GM12878 (cell line): ENCODE measurements around the gene ZSWIM3. TPM values are rescaled to one million over a fixed set of nuclear protein-coding genes. Genes with fewer than 3 reads are reported as not detected.

ENCODE experiments used
- ATAC-seq: fragments of 200-7000 bp; cut with Tn5 transposase; 3 replicates; pipeline ENCODE4 v1.9.1; 2020; ENCODE audit warnings: mild to moderate bottlenecking, moderate library complexity
- BruUV-seq: library from RNA; stranded (reverse); fragments of 400-500 nt; replicated peaks from 2 replicates; lab custom pipeline; 2021; lab: Mats Ljungman, UMichigan
- CTCF ChIA-PET: fragments of 300-600 bp; sonication (Branson Sonifier 250); formaldehyde crosslinking; extraction: SDS; loops from one replicate; lab custom pipeline; 2021; ENCODE audit warnings: inconsistent platforms; lab: Yijun Ruan, JAX
- POLR2A ChIA-PET: fragments of 350-600 bp; formaldehyde crosslinking; extraction: SDS; loops from one replicate; lab custom pipeline; 2021; ENCODE audit warnings: inconsistent platforms; lab: Charles Lee
- RAD21 ChIA-PET: fragments of 300-600 bp; sonication (Branson Sonifier 250); formaldehyde crosslinking; loops from one replicate; lab custom pipeline; 2023; ENCODE audit warnings: antibody characterized with exemption; ENCODE audit not compliant: unreplicated experiment; lab: Charles Lee
- SMC1A ChIA-PET: fragments of 300-600 bp; sonication (Branson Sonifier 250); formaldehyde crosslinking; loops from one replicate; lab custom pipeline; 2023; ENCODE audit not compliant: unreplicated experiment, uncharacterized antibody; lab: Charles Lee
- DNase-seq: peaks from one replicate; pipeline ENCODE4 v3.0.0-alpha.2; 2011; ENCODE audit warnings: low read depth, low spot score
- FAIRE-seq: peaks from 3 replicates; lab custom pipeline; 2011; peaks lifted over from hg19 to GRCh38; lab: Jason Lieb, UNC
- H2AFZ ChIP-seq: 2 replicates; pipeline ENCODE4 v1.6.0; 2011; ENCODE audit warnings: low read depth, low read length, control low read depth; ENCODE audit not compliant: control insufficient read depth
- H3K27ac ChIP-seq: 2 replicates; pipeline ENCODE4 v1.5.1; 2011; ENCODE audit warnings: control low read depth; ENCODE audit not compliant: control insufficient read depth, insufficient read depth
- H3K27me3 ChIP-seq, 2 experiments: replicated peaks in 1 of 2; 2 replicates each; pipeline versions ENCODE4 v1.6.0 to v1.6.1; 2011; ENCODE audit warnings: low read length in 1 of 2; ENCODE audit not compliant: control insufficient read depth in 2 of 2, insufficient read depth in 2 of 2
- H3K36me3 ChIP-seq, 2 experiments: 2 replicates each; pipeline ENCODE4 v1.5.1; 2011; ENCODE audit warnings: low read length in 1 of 2; ENCODE audit not compliant: control insufficient read depth in 2 of 2, insufficient read depth in 2 of 2
- H3K4me1 ChIP-seq: 2 replicates; pipeline ENCODE4 v1.6.1; 2011; ENCODE audit warnings: mild to moderate bottlenecking, low read length, moderate library complexity, mixed read lengths; ENCODE audit not compliant: control insufficient read depth, insufficient read depth
- H3K4me2 ChIP-seq: 2 replicates; pipeline ENCODE4 v1.6.0; 2011; ENCODE audit warnings: control low read depth; ENCODE audit not compliant: control insufficient read depth, insufficient read depth
- H3K4me3 ChIP-seq: fragments of 200-600 bp; sonication (generic); 2 replicates; pipeline ENCODE4 v1.5.1; 2016
- H3K79me2 ChIP-seq: 2 replicates; pipeline ENCODE4 v1.6.0; 2011; ENCODE audit warnings: low read length; ENCODE audit not compliant: control insufficient read depth, insufficient read depth
- H3K9ac ChIP-seq: 2 replicates; pipeline ENCODE4 v1.8.0; 2011; ENCODE audit warnings: low read length, control low read depth, mixed read lengths; ENCODE audit not compliant: control insufficient read depth, insufficient read depth
- H3K9me3 ChIP-seq: replicated peaks from 3 replicates; pipeline ENCODE4 v1.5.1; 2011; ENCODE audit warnings: mild to moderate bottlenecking, low read length; ENCODE audit not compliant: control insufficient read depth, insufficient read depth
- H4K20me1 ChIP-seq: 2 replicates; pipeline ENCODE4 v1.6.0; 2011; ENCODE audit not compliant: control insufficient read depth, insufficient read depth
- ASH2L ChIP-seq: fragments of 300-600, 200-600 bp; sonication (generic); IDR thresholded peaks from 2 replicates; pipeline ENCODE4 v1.6.1; 2017; ENCODE audit warnings: low read depth, mild to moderate bottlenecking, borderline replicate concordance
- BHLHE40 ChIP-seq, 2 experiments: fragments of 450-650 bp in 1 of 2; IDR thresholded peaks; 2 replicates each; pipeline ENCODE4 v1.6.1; 2011 to 2017; ENCODE audit warnings: low read depth in 2 of 2, borderline replicate concordance in 1 of 2, improper control_type of control experiment in 1 of 2, low read length in 1 of 2, mild to moderate bottlenecking in 1 of 2
- CBFB ChIP-seq: IDR thresholded peaks from 2 replicates; pipeline ENCODE4 v1.6.1; 2016; ENCODE audit warnings: antibody characterized with exemption, low read depth
- CEBPB ChIP-seq, 2 experiments: fragments of 150-350 bp in 1 of 2; IDR thresholded peaks; 2 replicates each; pipeline ENCODE4 v1.6.1; 2012 to 2014; ENCODE audit warnings: low read depth in 2 of 2, low read length in 2 of 2, borderline replicate concordance in 1 of 2, inconsistent platforms in 1 of 2
- ELK1 ChIP-seq: IDR thresholded peaks from 2 replicates; pipeline ENCODE4 v1.6.1; 2012; ENCODE audit warnings: low read depth, low read length, improper control_type of control experiment
- GABPA ChIP-seq: IDR thresholded peaks from 2 replicates; pipeline ENCODE4 v1.6.1; 2014; ENCODE audit warnings: antibody characterized with exemption, low read depth, mild to moderate bottlenecking, inconsistent platforms
- MAX ChIP-seq: IDR thresholded peaks from 2 replicates; pipeline ENCODE4 v1.6.1; 2012; ENCODE audit warnings: low read depth, low read length, improper control_type of control experiment
- POLR2AphosphoS2 ChIP-seq: IDR thresholded peaks from 2 replicates; pipeline ENCODE4 v1.6.1; 2011; ENCODE audit warnings: low read depth, mild to moderate bottlenecking, low read length, improper control_type of control experiment, moderate library complexity
- RBBP5 ChIP-seq: fragments of 200-600 bp; sonication (generic); conservative IDR thresholded peaks from 2 replicates; pipeline ENCODE4 v1.6.1; 2016
- RELA ChIP-seq: fragments of 450-650 bp; IDR thresholded peaks from 2 replicates; pipeline ENCODE4 v1.8.0; 2014; ENCODE audit warnings: borderline replicate concordance; ENCODE audit not compliant: partially characterized antibody
- SMARCA5 ChIP-seq: fragments of 450-650 bp; IDR thresholded peaks from 2 replicates; pipeline ENCODE4 v1.6.1; 2017; ENCODE audit warnings: mild to moderate bottlenecking
- USF1 ChIP-seq: IDR thresholded peaks from 2 replicates; pipeline ENCODE4 v1.6.1; 2011; ENCODE audit warnings: borderline replicate concordance, low read depth, mild to moderate bottlenecking, moderate library complexity, mixed read lengths, low read length; ENCODE audit not compliant: insufficient read depth; ENCODE audit errors: extremely low read length
- ZBED1 ChIP-seq: IDR thresholded peaks from 2 replicates; pipeline ENCODE4 v1.6.1; 2016; ENCODE audit warnings: borderline replicate concordance
- ZNF217 ChIP-seq: fragments of 450-650 bp; IDR thresholded peaks from 2 replicates; pipeline ENCODE4 v1.6.1; 2017; ENCODE audit warnings: antibody characterized with exemption, mild to moderate bottlenecking
- ZNF24 ChIP-seq: fragments of 450-650 bp; IDR thresholded peaks from 2 replicates; pipeline ENCODE4 v1.6.1; 2017; ENCODE audit warnings: antibody characterized with exemption, mild to moderate bottlenecking
- ZZZ3 ChIP-seq: IDR thresholded peaks from 2 replicates; pipeline ENCODE4 v1.6.1; 2011; ENCODE audit warnings: low read depth; ENCODE audit not compliant: control insufficient read depth, insufficient read length
- WGBS: methylation state at CpG from one replicate; pipeline ENCODE4 v1.1.6; 2016; ENCODE audit warnings: low lambda C conversion rate; ENCODE audit not compliant: insufficient replicate concordance, insufficient coverage; ENCODE audit errors: missing lambda C conversion rate; 5-methylcytosine and 5-hydroxymethylcytosine counted together
- in situ Hi-C: fragments of 300-500 bp; cut with MboI; formaldehyde crosslinking; loops from 9 replicates; pipeline ENCODE4 v1.14.3; 2018; ENCODE audit warnings: mixed read lengths
- intact Hi-C: fragments of 100-400 bp; cut with micrococcal nuclease; formaldehyde crosslinking; loops from one replicate; pipeline ENCODE4 v1.14.2; 2022; ENCODE audit not compliant: unreplicated experiment
- polyA plus RNA-seq, 11 experiments: library from polyadenylated mRNA; depleted of rRNA in 4 of 11; unstranded in 6 of 11; stranded (reverse) in 5 of 11; fragments of >200 nt; fragmentation: Nextera tagmentation in 4 of 11; fragmentation: Illumina TruSeq in 1 of 11; extraction: Ambion mirVana in 4 of 11; extraction: Trizol in 1 of 11; gene quantifications; 1 replicate in 1 of 11; 2 replicates in 10 of 11; pipeline versions ENCODE4 v1.2.1 to v1.2.3, GENCODE V29; 2011 to 2016; ENCODE audit warnings: inconsistent platforms in 2 of 11, missing spikeins in 2 of 11, low read depth in 1 of 11
- total RNA-seq, 4 experiments: library from RNA; depleted of rRNA in 3 of 4; stranded (reverse); fragments of >200 nt in 3 of 4; fragmentation: Illumina TruSeq in 1 of 4; extraction: Trizol in 1 of 4; gene quantifications; 2 replicates each; pipeline versions ENCODE4 v1.2.1 to v1.2.3, GENCODE V29; 2013 to 2021

Gene ZSWIM3
- total and polyA plus RNA-seq, 10 of the 15 experiments (the other 5 are each of a cell fraction or from before 2014, with no cell fraction given): 1.6 to 5.1 (median 4.2) TPM

- no peak for TF ChIP-seq BHLHE40 (IDR thresholded peaks at IDR 0.05; ENCODE audit: borderline replicate concordance in 1 of 2, low read depth in 2 of 2, low read length in 1 of 2)
- TF ChIP-seq CEBPB (IDR thresholded peaks at IDR 0.05; ENCODE audit: borderline replicate concordance in 1 of 2, low read depth in 2 of 2, low read length in 2 of 2): no peak
- TF ChIP-seq ZNF24: no peak
Observed at GRCh38 chr20:45835825-45836224, 21.6 kb upstream of the ZSWIM3 start (continued).

GRCh38 chr20:45836841-45837240 lies 20.6 kb upstream of the ZSWIM3 start:
- no peak for TF ChIP-seq ZBED1
- no peak for TF ChIP-seq ZNF217
- TF ChIP-seq ELK1: no peak
- TF ChIP-seq ZZZ3: no peak
- TF ChIP-seq CBFB: no peak
- TF ChIP-seq ZNF24: no peak
- TF ChIP-seq MAX: no peak
- no peak for TF ChIP-seq POLR2AphosphoS2
- TF ChIP-seq RBBP5: no peak
- no peak for TF ChIP-seq GABPA
- TF ChIP-seq USF1: no peak
- TF ChIP-seq SMARCA5: no peak
- no peak for TF ChIP-seq ASH2L
- TF ChIP-seq RELA: no peak
- TF ChIP-seq, all 136 proteins: peak for 0
- ChIA-PET POLR2A (no interaction called here), RAD21 (no interaction called here), CTCF (interaction anchor here (0.7 to 1.0 kb wide), 2 partner anchors 12 to 38 kb away, joined by 3 to 4 read pairs; no protein-coding TSS in a partner anchor), SMC1A (interaction anchor here (0.6 kb wide), 1 partner anchor 23 kb away, joined by 4 read pairs; no protein-coding TSS in a partner anchor)
- Histone ChIP-seq H4K20me1 (no peaks in the 10 kb centered on the region), H3K79me2 (no peaks in the 10 kb centered on the region), H3K36me3 (peaks cover 0 to 2% of the 10 kb centered on the region in 2 experiments; a peak in 2 of 4 replicates), H3K9ac (no peak overlapping the region), H3K27ac (no peak overlapping the region), H3K4me3 (no peak overlapping the region), H3K4me1 (peaks cover 5% of the 10 kb centered on the region), H3K4me2 (no peak overlapping the region), H3K9me3 (no peaks in the 10 kb centered on the region), H2AFZ (no peak overlapping the region), H3K27me3 (no peaks in the 10 kb centered on the region)
- in situ Hi-C loops: no loop called here
- no peak for ATAC-seq
- 100% methylated on average over 1 of the region's 1 CpG for WGBS
- BruUV-seq: TSS peak; percentile 27
- FAIRE-seq: no peak
- DNase-seq: no peak
- intact Hi-C loops: no loop called here
